Stimulated activated CD8-positive, alpha-beta memory T cell treated with anti-CD3 and anti-CD28 coated beads, Interleukin-4, amount 100 ng/mL, for 48 hours (primary cell): Measurements from ENCODE around the gene KDM8.
A peak's percentile ranks its signal among the peaks of the same experiment; 100 is the strongest.
"Not testable (repeated sequence)": the region's sequence is repeated elsewhere in the genome, so short reads cannot be mapped to it uniquely, and the experiment has no call there.

Experiments used
- DNase-seq: peaks from one replicate; pipeline ENCODE4 v3.0.0-alpha.2; 2020

KDM8 gene

DNA sequence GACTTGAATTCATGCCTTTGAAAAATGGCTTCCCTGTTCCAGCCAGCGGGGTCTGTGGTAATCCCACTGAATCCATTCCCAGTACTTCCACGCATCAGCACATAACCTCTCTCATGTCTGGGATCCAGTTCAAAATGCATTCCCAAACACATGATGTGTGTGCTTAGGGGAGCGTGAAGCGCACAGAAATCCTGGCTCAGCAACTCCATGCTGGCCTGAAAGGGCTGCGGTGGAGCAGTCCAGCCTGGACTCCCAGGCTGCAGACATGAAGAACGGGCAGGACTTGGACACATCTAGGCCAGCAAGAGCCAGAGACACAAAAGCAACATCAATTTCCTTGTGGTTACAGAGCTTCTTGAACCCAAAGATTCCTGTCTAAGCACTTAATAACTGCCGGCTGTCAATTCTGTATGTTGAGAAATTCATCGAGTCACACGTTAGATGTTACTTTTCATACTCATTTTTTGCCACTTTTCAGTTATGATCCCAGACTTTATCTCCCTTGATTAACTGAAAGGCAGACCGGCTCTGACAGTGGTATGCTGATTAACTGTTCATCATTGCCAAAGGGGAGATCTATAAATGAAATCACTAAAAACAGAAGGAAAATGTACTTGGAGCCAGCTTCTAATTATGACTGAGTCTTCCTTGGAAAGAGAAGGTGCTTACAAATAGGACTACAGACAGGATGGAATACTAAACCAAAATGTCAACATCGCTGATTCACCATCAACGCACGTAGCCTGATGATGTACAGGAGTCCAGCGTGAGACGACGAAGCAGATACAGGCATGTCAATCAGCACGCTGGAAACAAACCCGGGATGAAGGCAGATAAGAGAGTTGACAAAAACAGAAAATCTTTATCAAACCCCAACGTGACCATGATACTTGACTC lies 42.2 kb downstream of the KDM8 start:
- DNase-seq, result peak; percentile 77

DNA sequence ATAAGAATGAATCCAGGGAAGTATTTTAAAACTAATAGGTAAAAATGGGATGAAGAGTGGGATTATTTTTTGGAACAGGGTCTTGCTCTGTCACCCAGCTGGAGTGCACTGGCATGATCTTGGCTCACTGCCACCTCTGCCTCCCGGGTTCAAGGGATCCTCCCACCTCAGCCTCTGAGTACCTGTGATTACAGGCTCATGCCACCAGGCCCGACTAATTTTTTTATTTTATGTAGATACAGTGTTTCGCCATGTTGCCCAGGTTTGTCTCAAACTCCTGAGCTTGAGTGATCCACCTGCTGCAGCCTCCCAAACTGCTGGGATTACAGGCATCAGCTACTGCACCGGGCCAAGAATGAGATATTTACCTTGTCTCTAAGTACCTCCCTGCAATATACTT lies 43.1 kb downstream of the KDM8 start:
- peak; percentile 34 for DNase-seq

DNA sequence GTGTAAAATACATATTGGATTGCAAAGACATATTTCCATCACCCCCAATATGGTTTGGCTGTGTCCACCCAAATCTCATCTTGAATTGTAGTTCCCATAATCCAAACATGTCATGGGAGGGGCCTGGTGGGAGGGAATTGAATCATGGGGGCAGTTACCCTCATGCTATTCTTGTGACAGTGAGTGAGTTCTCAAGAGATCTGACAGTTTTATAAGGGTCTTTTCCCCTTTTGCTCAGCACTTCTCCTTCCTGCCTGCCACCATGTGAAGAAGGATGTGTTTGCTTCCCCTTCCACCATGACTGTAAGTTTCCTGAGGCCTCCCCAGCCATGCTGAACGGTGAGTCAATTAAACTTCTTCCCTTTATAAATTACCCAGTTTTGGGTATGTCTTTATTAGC lies 43.8 kb downstream of the KDM8 start:
- DNase-seq, result not testable (repeated sequence)

DNA sequence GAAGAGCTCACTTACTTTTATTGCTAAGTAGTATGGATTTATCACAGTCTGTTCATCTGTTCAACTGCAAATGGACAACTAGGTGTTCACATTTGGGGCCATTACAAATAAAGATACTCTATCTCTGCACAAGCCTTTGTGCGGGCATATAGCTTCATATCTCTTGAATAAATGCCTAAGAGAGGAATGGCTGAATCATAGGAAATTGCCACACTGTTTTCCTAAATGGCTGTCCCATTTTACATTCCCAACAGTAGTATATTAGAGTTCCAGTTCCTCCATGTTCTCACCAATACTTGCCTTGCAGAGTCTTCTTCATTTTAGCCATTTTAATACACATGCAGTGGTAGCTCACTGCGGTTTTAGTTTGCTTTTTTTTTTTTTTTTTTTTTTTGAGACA lies 44.7 kb downstream of the KDM8 start:
- no peak for DNase-seq

DNA sequence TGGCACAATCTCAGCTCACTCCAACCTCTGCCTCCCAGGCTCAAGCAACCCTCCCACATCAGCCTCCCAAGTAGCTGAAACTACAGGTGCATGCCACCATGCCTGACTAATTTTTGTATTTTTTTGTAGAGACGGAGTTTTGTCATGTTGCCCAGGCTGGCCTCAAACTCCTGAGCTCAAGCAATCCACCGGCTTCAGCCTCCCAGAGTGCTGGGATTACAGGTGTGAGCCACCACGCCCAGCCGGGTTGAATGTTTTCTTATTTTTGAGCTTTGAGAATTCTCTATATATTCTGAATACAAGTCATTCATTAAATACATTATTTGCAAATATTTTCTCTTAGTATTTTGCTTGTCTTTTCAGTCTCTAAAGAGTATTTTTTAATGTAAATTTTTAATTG lies 45.6 kb downstream of the KDM8 start:
- DNase-seq, result not testable (repeated sequence)

DNA sequence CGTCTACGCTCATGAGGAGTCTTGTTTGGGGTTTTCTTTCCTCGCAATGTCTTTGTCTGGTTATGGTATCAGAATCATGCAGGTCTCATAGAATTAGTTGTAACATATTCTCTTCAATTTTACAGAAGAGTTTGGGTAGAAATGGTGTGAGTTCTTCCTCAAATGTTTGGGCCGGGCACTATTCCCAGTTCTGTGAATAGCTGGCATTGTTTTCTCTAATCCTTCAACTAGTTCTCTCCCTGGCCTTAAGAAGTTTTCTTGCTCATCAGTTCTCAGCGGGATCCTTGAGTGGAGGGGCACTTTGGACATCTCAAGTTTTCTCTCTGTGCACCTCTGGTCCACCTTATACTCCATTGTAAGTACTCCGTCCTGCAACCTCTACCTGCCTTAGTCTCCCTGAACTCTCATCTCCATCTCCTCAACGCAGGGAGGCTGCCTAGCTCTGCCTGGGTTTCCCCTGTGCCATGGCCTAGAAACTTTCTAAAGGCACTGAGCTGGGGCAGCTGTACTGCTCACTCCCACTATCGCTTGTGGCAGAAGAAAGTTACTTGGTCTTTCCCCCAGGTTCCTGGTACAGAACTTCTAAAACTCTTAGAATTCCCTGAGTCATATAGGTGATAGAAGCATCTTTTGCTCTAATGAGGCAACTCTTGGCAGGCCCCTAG lies 48.3 kb downstream of the KDM8 start:
- no peak for DNase-seq

DNA sequence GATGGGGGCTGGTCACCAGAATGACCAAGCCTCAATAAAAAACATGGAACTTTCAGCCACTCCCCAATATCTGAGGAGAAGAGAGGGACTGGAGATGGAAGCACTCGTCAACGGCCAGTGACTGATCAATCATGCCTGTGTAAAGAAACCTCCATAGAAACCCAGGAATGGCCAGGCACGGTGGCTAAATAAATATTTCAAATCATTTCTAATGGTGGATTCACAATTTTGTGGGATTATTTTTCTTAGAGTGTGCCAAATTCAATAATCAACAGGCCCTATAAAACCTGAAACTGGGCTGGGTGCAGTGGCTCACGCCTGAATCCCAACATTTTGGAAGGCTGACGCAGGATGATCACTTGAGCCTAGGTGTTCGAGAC lies 48.9 kb downstream of the KDM8 start:
- no peak for DNase-seq

DNA sequence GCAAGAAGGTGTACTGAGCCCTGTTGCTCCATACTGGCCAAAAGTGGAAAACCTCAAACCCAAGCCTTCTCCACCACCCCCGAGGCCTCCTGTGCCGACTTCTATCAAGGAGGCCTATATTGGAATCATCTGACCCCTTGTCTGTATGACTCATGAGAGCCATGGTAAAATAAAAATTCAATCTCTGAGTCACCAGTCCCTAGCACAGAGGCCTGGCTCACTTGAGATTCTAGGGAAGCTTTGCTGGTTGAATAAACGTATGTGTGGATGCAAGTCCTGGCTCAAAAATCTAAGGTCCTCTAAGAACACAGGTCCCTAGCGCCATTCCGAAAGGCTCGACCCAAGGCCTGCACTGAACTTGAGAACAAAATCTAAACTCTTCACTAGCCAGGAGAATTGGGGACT lies 50.2 kb downstream of the KDM8 start:
- DNase-seq, result no peak

DNA sequence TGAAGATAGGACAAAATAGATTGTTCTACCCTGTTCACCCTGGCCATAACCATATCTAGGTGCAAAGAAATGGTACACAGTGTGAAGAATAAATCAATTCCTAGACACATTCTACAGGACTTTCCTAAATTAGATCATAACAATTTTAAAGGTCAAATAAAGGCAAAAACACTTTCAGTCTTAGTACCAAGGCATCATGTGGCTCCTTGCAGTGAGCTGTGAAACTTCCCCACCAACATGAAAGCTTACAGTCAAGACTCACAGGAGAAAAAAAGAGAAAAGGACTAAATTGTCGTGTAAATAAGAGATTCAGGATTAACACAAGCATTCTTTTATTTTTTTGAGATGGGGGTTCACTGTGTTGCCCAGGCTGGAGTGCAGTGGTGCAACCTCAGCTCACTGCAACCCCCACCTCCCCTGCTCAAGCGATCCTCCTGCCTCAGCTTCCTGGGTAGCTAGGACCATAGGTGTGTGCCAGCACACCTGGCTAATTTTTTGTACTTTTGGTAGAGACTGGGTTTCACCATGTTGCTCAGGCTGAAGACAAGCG lies 51.0 kb downstream of the KDM8 start:
- no peak for DNase-seq

DNA sequence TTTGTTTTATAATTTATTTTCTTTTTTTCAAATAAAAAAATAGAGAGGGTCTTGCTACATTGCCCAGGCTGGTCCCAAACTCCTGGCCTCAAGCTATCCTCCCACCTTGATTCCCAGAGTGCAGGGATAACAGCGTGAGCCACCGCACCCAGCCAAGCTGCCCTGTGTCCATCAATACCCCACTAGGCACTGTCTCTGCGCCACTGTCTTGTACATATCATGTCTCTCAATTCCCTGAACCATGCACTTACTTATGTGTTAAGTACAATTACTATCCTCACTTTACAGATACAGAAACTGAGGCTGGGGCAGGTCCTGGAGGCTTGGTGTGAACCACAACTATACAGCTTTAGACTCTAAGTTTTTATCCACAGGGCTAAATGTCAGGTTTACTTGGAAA lies 53.5 kb downstream of the KDM8 start:
- DNase-seq, result no peak

DNA sequence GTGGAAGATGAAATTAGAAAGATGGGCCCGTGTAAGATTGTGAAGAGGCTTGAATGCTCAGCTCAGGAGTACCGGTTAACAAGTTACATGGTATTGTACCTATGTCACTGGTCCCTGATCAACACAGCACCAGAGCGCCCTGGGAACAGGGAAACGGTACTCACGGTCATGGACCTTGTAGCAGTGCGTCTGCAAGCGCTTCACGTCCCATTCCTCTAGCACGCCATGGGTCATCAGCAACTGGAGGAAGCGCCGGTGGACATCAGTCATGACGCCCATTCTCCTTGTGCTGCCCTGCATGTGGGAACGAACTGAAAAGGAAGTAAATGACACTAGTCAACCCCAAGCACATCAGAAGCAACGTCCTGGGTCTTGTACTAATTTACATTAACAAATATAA lies 53.9 kb downstream of the KDM8 start:
- DNase-seq, result no peak

DNA sequence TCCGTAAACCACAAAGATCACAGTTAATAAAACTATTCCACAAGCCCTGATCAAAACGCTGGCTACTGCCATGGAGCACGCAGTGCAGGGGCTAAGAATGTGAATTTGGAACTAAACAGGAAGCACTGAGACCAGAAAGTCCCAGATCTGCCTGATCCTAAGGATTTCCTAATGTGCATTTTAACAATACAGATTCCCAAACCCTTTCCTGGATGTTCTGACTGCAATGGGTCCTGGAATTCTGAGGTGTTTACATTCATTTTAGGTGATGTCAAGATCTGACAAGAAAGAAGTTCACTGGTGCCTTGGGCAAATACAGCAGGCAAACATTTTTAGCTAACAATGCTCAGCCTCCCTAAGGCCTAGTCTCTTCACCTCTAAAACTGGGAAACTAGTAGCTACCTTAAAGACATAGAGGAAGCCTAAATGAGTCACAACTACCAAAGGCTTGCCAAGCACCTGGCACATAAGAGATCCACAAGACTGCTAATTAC lies 55.0 kb downstream of the KDM8 start:
- DNase-seq, result no peak

DNA sequence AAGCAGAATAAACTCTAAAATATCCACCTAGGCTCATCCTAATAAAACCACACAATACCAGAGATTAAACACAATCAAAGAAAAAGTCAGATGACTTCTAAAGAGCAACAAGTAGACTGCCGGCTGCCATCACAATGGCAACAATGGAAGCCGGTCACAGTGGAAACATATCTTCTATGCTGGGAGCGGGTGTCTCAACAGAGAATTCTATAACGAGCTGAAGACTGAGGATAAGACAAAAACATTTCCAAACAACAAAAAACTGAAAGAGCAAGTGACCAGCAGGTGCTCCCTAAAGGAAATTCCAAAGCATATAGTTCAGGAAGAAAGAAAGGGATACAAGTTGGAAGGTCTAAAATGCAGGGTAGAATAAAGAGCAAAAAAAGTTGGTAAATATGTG lies 56.4 kb downstream of the KDM8 start:
- no peak for DNase-seq

DNA sequence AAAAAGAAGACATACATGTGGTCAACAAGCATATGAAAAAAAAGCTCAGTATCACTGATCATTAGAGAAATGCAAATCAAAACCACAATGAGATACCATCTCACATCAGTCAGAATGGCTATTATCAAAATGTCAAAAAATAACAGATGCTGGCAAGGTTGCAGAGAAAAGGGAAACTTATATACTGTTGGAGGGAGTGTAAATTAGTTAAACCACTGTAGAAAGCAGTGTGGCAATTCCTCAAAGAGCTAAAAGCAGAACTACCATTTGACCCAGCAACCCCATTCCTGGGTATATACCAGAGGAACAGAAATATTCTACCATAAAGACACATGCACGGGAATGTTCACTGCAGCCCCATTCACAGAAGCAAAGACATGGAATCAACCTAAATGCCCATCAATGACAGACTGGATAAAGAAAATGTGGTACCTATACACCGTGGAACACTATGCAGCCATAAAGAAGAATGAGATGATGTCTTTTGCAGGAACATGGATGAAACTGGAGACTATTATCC lies 59.6 kb downstream of the KDM8 start:
- DNase-seq, result not testable (repeated sequence)

DNA sequence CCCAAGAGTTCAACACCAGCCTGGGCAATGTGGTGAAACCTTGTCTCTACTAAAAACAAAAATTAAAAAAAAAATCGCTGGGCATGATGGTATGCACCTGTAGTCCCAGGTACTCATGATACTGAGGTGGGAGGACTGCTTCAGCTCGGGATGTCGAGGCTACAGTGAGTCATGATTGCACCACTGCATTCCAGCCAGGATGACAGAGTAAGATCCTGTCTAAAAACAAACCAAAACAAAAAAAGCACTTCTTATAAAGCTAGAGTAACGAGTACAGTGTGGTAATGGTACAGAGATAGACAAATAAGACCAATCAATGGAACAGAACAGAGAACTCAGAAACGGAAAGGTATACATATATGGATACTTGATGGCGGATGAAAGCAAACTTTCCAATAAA lies 60.8 kb downstream of the KDM8 start:
- no peak for DNase-seq

DNA sequence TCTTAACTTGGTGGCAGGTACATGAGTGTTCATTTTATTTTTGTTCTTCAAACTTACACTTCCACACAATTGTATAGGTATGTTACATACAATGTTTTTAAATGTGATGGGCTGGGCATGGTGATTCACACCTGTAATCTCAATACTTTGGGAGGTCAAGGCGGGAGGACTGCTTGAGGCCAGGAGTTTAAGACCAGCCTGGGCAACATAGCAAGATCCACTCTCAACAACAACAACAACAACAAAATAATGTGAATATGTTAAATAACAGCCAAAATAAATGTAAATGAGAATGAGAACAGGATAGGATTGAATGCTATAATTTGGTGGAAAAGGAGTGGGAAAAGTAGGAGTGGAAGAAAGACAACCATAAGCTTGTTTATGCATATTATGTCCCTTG lies 62.7 kb downstream of the KDM8 start:
- no peak for DNase-seq

DNA sequence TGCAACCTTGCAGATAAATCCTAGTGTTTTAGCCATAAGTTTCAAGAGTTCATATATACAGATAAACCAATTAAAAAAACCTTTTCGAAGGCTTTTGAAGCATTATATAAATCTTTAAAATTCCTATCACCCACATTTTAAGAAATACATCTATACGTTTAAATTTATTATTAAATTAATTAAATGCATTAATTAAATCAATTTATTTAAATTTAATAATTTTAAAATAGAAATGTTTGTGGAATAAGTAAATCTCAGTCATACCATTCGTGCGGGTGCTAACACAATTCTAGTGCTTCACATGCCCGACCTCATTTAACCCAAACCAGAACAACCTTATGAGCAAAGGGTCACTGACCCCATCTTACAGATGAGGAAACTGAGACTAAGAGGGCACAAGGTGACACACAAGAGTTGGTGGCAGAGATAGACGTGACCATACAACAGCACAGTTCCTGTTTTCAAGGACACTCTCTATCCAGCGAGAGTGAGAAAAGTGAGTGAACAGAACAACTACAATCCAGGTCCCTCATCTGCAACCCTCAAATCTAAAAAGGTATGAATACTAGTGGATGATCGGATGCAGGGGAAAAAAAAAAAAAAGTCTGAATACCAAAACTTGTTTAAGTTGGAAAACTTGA lies 63.8 kb downstream of the KDM8 start:
- peak; percentile 24 for DNase-seq

DNA sequence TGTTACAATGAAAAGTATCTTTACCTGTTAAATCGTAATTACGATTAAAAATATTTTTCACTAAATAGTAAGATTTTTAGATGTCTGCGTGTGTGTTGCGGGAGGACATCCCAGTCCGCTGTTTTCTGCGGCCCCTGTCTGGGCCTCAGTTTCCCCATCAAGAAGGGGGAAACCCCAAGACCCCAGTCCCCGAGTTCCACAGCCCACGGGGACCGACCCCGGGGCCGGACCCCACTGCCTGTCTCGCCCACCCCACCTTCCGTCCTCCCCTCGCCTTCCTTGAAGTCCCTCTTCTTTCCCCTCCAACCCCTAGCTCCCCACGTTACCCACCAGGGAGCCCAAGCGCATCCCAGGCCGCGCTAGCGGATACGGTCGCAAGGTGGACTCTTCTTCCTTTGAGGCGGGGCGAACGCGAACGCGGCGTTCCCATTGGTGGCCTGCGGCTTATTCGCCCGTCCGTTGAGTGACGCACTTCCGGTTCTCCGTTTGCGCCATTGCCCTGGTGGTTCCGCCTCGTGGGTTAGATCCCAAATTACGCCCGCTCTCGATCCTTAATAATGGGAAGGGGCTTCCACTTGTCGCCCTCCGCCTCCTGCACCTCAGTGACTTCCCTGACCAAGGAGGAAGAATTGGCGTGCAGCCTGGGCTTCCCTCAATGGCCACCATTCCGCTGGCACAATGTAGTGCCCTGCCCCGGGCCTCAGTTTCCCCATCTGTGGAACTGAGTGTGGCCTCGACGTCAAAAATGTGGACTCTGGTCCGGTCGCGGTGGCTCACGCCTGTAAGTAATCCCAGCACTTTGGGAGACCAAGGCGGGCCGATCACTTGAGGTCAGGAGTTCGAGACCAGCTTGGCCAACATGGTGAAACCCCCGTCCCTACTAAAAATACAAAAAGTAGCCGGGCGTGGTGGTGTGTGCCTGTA lies 65.3 kb downstream of the KDM8 start, which contains the start of gene NSMCE1:
NSMCE1 (minus strand) TSS at position 397 of the 924 bp plus-strand sequence. CDS start 11,202 bp downstream, outside the sequence.
- DNase-seq, result peak; percentile 99

DNA sequence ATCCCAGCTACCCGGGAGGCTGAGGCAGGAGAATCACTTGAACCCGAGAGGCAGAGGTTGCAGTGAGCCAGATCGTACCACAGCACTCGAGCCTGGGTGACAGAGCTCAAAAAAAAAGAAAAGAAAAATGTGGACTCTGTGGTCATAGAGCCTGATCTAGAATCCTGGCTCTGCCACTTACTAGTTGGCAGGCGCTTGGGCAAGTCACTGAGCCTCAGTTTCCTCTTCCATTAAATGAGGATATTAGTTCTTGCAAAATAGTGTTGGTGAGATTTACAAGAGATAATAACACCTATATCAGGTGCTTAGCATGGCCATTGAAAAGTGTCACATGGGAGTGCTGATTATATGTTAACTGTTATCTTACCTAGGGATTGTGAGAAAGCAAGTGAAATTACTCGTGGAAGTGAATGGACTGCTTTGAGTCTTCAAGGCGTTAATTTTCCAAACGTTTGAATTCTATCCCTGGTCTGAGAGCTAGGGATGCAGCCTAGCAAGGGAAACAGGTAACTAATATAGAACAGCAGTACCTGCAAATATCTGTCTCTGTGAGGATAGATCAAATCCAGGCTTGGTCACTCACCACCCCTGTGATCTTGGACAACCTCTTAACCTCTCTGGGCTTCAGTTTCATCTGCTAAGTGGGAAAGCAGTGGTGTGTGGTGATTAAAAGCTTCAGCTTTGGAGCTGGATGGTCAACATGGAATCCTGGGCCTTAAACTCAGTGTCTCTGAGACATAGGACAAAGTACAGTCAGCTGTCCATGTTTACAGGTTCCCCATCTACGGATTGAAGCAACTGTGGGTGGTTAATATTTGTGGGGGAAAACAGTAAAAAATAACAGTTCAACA lies 66.2 kb downstream of the KDM8 start:
- peak; percentile 20 for DNase-seq

DNA sequence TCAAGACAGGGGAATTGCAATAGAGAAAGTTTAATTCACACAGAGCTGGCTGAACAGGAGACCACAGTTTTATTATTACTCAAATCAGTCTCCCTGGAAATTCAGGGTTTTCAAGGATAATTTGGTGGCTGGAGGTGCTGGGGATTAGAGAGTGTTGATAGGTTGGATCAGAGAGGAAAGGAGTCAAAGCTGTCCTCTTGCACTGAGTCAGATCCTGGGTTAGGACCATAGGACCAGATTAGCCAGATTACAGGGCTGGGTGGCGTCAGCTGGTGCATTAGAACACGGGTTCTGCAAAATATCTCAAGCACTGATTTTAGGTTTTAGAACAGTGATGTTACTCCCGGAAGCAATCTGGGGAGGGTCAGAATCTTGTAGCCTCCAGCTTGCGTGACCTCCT lies 67.0 kb downstream of the KDM8 start:
- DNase-seq, result peak; percentile 57
